GM18858 (cell line): ENCODE measurements around the gene POSTN.

Source experiments
- ATAC-seq: cut with Tn5 transposase; IDR thresholded peaks from one replicate; pipeline ENCODE4 v1.9.1; 2021; ENCODE audit not compliant: unreplicated experiment

POSTN gene, protein sequence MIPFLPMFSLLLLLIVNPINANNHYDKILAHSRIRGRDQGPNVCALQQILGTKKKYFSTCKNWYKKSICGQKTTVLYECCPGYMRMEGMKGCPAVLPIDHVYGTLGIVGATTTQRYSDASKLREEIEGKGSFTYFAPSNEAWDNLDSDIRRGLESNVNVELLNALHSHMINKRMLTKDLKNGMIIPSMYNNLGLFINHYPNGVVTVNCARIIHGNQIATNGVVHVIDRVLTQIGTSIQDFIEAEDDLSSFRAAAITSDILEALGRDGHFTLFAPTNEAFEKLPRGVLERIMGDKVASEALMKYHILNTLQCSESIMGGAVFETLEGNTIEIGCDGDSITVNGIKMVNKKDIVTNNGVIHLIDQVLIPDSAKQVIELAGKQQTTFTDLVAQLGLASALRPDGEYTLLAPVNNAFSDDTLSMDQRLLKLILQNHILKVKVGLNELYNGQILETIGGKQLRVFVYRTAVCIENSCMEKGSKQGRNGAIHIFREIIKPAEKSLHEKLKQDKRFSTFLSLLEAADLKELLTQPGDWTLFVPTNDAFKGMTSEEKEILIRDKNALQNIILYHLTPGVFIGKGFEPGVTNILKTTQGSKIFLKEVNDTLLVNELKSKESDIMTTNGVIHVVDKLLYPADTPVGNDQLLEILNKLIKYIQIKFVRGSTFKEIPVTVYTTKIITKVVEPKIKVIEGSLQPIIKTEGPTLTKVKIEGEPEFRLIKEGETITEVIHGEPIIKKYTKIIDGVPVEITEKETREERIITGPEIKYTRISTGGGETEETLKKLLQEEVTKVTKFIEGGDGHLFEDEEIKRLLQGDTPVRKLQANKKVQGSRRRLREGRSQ

DNA sequence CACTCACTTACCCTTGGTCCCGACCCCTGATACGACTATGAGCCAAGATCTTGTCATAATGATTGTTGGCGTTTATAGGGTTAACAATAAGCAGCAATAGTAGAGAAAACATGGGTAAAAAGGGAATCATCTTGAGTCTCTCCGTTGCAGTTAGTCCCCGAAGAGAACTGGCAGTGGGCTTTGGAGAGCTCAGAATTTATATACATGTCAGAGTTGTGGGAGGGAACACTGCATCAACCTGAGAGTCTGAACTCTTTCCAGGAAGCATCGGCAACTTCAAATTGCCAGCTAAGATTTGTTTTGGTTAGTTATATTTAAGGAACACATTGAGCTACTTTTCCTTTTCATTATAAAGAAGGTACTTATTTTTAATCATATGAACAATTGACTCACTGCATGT lies at the start of gene POSTN:
Gene POSTN, minus strand, starts transcription at position 172 of the 400 bp plus-strand sequence. Its CDS starts 42 bp downstream, at position 130.
- ATAC-seq: no peak

DNA sequence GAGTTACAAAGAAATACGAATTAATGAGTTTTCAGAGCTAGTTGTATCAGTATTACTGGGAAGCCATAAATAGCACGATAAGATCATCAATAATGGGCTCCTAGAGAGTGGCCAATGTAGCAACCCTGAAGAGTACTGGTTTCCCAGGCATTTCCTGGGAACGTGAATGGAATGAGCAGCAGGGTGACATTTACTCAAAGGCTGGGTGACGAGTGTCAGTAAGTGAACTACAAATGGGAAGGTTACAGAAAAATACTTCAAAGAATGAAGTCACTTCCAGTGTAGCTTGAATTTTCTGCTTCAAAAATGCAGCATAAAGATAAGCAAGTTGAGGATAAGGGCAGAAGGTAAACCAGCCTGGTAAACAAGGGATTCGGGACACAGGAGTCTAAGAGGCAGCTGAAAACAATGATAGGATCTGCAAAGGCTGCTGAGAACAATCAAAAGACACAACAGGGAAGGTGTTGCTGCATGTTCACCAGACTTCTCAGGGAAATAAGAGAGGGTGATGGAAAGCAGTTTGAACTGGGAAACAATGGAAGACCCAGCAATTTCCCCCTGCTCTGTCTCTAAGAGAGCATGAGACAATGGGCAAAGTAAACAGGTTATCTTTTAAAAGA lies 48.6 kb upstream of the POSTN start:
- no peak for ATAC-seq

DNA sequence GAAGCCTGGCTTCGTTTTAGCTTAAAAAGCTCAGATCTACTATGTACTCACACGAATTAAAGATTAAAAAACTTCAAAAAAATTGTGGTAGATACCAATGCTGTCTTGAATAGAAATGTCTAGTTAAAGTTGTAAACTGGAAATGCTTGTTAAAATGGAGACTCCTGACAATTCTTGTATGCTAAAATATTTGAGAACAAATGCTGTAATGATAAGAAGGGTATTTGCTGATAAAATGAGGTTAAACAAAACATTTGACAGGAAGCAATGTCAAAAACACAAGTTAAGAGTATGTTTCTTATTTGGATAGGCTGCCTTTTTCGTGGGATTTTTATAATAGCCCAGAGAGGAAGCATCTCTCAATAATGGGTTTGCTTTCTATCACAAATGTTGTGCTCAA lies 48.0 kb upstream of the POSTN start:
- no peak for ATAC-seq

DNA sequence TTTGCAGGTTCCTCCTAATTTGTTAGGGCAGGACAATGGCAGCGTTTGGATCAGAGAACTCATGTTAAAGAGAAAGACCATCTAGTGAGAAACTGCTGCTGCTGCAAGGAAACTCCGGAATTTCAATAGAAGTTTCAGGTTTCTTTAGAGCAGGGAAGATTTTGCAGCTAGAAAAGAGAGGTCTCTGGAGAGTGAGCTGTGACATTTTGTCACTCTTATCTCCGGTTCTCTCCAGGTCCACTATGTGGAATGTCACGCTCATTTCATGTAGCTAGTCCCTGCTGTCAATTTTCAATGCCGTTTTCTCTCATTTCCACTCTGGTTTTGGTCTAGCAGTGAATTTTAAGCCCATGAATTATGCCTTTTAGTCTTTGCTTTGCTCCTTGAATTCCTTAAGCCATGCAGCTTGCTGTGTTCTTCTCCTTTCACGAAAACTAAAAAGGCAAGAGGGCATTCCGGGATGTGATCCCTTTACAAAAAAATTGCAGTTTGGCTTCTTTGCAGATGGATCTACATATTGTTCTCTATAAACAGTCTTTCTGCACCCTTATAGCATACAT lies 46.7 kb upstream of the POSTN start:
- no peak for ATAC-seq

DNA sequence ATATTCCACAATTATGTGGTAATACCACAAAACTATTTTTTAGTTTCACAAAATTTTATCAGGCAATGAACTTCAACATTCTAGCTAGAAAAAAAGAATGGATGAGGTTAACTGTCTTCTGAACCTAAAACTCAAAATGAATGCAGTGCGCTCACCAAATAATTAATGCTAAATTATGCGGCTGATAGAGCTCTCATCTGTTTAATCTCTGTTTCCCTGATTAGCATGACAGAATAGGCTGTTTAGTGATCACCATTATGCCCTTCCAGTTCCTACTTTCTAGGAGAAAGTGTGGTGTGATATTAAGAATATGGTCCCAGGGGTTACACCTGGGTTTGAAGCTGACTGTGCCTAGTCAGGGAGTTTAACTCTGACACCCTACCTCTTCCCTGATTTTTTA lies 42.8 kb upstream of the POSTN start:
- ATAC-seq: no peak

DNA sequence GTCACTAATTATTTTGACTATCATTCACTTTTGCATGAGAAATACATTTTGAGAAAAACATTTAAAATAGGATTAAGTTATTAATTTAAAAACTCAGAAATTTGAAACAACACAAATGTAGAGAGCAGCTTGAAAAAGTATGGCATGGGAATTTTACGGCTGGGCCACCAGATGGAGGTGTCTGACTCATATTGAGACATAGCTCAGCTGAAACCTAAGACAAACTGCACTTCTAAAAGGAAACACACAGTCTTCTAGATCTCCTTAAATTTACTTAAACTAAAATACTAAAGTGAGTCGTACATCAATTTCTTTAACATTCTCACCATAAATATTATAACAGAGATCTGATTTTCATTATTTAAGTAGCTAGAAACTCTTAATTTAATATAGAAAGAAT lies 41.9 kb upstream of the POSTN start:
- ATAC-seq: no peak

DNA sequence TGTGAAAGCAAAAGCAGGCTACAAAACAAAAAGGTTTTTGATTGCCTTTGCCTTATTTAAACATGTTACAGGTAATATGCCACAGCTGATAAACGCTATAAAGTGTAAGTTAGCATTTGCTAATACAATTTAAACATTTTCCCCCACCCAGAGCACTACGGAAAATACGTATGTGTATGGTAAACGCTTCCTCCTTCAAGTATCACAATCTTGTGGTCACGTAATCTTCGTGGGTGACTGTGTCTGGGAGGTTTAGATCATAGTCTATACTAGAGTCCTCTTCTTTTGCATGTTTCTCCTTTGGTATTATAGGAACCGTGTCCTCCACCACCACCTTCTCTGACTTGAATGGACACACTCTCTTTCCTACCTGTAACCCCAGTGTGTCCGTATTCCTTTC lies 38.1 kb upstream of the POSTN start:
- no peak for ATAC-seq

DNA sequence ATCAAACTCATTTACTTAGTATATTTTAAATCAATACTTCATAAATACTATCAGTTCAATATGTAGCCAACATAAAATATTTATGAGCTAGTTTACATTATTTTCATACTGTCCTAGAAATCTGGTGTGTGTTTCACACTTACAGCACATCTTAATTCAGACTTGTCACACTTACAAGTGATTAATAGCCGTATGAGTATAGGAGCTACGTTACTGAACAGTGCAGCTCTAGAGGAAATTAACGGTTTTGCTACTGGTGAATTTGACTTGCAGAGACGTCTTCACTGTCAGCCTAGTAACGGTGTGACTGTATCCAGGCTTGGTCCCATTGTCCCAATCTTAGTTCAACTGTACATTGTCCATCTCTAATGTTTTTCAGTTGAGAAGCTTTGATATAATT lies 33.7 kb upstream of the POSTN start:
- no peak for ATAC-seq

DNA sequence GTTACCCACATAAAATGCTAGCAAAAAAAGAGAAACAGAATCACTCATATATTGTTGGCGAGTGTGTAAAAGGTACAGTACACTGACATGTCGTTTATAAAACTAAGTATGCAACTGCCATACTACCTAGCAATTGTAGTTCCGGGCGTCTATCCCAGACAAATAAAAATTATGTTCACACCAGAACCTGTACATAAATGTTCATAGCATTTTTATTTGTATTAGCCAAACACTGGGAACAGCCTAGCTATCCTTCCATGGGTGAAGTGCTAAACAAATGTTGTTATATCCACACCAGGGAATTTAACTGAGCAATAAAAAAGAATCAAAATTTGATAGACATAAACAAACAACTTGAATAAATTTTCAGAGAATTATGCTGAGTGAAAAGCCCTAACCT lies 28.9 kb upstream of the POSTN start:
- no peak for ATAC-seq

DNA sequence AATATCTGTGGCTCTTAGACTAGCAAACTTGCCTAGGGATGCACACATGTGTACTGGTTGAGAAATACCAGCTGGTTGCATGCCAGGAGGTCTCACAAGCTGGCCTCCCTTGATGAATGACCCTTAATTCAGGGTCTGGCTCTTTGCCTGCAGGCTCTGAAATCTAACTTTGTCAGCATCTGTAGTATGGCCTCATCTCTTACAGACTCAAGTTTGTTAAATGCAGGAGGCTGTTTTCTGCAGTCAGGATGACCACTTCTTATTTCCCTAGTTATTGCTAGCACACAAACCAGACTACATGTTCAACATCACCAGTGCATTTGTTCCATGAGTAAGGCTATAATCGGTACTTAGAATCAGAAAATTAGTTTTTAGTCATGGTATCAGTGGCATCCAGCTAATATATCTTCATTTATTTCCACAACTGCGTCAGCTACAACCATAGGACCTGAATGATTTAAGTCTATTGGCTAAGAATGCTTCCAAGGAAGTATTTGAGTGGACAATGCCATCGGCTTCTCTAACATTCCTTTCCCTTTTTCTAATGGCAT lies 23.3 kb upstream of the POSTN start:
- no peak for ATAC-seq

DNA sequence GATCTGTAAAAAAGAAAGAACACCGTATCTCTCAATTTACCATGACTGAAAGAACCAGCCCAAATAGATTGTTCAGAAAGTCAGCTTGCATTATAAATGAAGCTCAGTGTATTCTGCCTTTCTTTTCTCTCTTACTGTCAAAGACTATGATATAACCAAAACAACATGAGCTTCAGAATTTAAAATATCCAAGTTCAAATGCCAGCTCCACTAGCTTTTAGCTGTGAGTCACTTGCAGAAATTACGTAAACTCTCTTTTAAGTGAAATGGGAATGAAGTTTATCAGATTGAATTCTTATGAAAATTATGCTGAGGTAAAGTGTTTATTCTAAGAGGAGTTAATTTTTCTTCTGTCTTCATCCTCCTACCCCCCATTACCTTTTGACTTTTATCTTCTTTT lies 20.0 kb upstream of the POSTN start:
- no peak for ATAC-seq

DNA sequence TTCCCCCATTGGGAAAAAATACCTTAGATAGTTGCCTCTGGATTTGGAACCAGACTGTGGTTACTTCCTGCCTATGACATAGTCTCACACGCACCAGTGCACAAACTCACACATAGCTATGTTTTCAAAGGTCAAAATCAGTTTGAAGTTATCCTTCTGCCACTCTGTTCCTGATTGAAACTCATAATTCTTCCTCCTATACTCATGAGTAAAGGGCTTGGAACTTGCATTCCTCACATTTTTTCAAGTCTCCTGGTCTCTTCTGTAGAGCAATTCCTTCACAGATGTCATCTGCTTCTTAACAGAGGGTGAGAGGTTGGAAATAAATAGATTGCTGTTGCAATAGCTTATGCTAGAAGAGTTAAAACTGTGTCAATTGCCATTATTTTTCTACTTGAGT lies 18.6 kb upstream of the POSTN start:
- ATAC-seq: no peak

DNA sequence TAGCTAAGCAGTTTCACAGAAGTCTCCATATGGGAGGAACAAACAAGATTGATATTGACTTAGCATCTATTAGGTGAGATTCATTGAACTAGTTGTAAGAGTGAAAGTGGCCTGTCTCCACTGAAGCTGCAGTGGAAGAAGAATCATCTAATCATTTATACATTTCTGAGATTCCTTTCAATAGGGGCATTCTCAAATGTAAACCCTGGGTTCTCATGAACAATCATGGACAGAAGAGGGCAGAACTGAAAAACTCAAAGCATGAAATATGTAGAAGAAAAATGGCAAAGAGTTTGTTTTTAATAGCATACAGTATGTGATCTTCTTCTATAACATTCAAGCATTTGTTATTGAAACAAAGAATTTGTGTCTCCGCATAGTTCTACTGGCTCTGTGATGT lies 17.6 kb upstream of the POSTN start:
- ATAC-seq: no peak

DNA sequence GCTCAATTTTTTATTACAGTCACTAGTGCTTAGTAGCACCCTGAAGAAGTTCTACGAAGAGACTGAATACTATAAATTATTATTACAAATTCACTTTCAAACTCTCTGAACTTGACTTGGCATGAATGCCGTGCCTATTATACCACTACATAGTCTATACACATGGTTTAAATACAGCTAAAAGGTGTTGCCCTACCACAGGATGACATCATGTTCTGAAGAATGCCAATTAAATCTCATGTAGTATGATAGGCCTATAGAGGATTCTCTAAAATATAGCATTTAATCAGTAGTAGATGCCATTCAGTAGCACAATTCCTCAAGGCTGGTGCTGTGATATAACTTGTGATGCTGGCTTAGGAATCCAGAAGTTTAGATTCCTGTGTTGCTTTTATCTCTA lies 16.7 kb upstream of the POSTN start:
- no peak for ATAC-seq

DNA sequence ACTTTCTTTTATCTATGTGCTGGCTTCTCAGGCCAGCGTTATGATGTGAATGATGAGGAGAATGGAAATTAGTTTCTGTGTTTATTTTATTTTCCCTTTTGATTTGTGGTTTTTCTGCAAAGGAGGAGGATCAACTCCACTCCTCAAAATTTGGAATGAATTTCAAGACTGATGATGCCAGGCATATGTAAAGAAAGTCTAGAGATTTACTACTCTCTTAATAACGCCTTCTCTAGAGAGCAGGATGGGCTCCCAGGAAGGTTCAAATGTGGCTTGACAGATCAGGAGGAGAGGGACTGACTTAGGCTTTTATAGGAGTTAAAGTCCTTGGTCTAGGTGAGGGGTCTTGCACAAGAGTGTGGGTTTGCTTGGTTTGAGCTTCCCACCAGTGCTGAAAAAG lies 15.1 kb upstream of the POSTN start:
- no peak for ATAC-seq

DNA sequence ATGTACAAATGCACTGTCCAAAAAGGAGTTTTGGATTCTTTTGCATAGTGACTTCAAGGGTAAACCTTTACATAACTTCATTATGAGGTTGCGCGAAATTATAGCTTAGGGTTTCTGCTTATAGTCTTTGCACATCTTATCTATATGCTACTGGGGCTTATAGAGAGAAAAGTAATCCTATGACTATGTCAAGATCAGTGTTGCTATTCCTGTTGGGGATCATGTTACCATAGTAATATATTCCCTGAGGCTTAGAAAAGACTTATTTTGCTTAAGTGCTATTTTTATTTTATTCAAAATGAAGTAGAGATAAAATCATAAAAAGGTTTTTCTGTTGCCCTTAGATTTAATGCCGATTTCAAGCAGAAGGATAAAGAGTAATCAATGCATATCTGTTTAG lies 14.7 kb upstream of the POSTN start:
- ATAC-seq: no peak

DNA sequence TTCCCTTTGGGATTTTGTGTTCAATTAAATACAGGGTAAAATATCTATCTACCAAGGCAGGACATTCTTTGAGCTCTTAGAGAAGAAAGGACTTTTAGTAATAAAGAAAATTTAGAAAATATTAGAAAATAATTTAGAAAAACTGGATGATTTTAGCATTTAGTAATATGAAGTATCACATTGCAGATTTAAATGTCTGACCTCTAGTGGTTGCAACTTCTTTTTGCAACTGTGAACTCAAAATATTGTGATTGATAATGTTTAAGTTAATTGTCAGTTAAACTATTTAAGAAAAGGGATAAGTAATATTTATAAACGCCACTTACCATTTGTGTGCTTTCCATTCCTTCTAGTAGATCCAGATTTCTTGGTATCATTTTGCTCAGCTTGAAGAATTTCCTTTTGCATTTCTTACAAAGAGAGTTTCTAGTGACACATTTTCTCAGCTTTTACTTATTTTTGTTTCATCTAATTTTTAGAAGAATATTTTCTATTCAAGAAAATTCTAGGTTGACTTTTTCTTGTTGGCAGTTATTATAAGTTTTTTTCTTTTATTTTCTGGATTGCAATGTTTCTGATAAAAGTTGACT lies 10.3 kb upstream of the POSTN start:
- ATAC-seq: no peak

DNA sequence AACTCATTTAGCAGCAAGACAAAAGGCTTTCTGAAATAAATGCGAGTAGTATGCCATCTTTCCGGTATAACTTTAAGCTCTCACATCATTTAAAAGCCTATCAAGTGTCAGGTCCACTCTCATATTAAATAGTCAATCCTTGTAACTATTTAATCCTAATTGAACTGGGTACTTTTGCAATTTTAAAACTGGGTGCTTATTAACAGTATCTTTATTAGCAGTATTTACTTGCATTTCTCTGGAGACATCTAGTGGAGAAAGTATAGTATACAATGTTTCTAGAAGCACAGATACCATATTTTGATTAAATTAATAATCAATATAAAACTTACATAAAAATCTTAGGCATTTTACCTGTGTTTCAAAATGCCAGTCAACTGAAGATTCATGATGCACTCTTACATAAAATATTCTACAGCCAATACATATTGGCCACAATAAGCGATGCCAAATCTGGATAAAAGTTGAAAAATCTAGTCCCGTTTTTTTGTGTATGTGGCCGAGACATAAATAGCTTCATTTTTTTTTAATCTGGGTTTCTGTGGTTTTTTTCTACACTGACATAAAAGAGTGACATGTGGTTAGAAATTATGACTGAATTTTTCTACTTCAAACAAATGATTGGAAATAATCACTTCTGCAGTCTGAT lies 4.3 kb upstream of the POSTN start:
- no peak for ATAC-seq

DNA sequence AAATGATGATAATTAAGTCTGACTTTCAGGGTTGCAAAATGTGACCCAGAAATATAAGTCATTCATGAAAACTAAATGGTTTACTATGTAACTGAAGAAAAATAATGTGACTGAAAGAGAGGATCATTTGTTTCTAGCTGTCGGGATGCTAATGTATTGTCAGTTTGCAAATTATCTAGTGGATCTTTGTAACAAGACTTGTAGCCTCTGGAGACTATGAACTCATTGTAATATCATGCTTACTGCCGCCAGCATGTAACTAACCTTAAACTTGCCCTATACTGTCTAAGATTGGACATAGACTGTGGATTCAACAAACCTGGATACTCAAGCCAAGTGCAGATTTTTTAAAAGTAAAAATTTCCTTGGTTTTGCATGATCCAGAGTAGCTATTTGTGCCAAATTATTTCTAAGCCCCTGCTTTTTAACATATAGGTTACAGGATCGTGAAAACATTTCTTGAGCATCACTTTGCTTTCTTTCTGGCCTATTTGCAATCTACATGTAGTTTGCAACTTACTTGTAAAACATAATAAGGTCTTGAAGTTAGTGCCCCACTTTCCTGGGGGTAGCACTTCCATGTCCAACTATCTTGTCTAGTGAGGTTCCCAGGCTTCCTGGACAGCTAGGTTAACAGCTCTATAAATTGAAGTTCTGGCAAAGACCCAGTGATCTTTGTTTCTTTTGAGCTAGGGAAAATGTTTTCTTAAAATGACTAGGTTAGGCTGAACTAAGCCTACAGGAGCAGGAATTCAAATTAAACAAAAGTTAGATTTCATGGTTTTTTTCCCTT lies 3.3 kb upstream of the POSTN start:
- ATAC-seq: no peak

DNA sequence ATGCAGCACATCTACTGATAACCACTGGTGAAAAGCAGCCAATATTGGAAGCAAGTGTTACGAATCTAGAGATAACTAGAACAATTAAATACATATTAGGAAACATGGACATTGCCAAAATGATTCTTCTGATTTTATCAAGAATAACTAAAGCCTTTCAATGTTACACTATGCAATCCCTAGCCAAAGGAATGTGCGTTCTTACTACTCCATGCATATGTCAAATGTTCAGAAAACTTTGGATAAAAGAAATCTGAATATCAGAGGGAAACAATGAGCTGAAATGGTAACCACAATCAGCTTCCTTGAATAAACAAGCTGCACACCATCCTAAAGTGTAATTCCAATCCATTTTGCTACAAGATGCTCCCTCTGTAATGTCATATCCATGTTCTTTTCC lies 951 bp upstream of the POSTN start:
- no peak for ATAC-seq
